IMR-90 (cell line): ENCODE measurements around the gene AHDC1. TPM values are rescaled to one million over a fixed set of nuclear protein-coding genes. Genes with fewer than 3 reads are reported as not detected.
A peak's percentile ranks its signal among the peaks of the same experiment; 100 is the strongest.

Experiments used
- ATAC-seq: fragments of 200-7000 bp; cut with Tn5 transposase; 2 replicates; pipeline ENCODE4 v1.9.1; 2020; ENCODE audit warnings: low read depth, mild to moderate bottlenecking, moderate library complexity
- BruUV-seq: library from RNA; stranded (reverse); fragments of 400-500 nt; replicated peaks from 2 replicates; lab custom pipeline; 2021; lab: Mats Ljungman, UMichigan
- CTCF ChIA-PET: fragments of 300-600 bp; formaldehyde crosslinking; extraction: SDS; loops from one replicate; lab custom pipeline; 2021; ENCODE audit warnings: antibody characterized with exemption; lab: Yijun Ruan, JAX
- POLR2A ChIA-PET: fragments of 300-600 bp; sonication (Branson Sonifier 250); formaldehyde crosslinking; loops from one replicate; lab custom pipeline; 2022; ENCODE audit warnings: antibody characterized with exemption; ENCODE audit not compliant: unreplicated experiment; lab: Charles Lee
- DNase-seq: peaks from one replicate; pipeline ENCODE4 v3.0.0; 2013
- H2AFZ ChIP-seq: replicated peaks from 2 replicates; pipeline ENCODE3; 2013; ENCODE audit warnings: low read length, mild to moderate bottlenecking; ENCODE audit not compliant: poor library complexity
- H2AK5ac ChIP-seq: 2 replicates; pipeline ENCODE4 v1.6.1; 2013; ENCODE audit warnings: low read depth, low read length, inconsistent platforms
- H2AK9ac ChIP-seq: replicated peaks from 2 replicates; pipeline ENCODE3; 2013; ENCODE audit warnings: mild to moderate bottlenecking, low read depth, low read length, moderate library complexity; ENCODE audit not compliant: poor library complexity
- H2BK120ac ChIP-seq: 2 replicates; pipeline ENCODE4 v1.6.1; 2013; ENCODE audit warnings: low read depth, low read length, inconsistent platforms
- H2BK15ac ChIP-seq: 3 replicates; pipeline ENCODE4 v1.6.1; 2013; ENCODE audit warnings: low read depth, low read length, inconsistent platforms
- H2BK20ac ChIP-seq: 2 replicates; pipeline ENCODE4 v1.6.1; 2013; ENCODE audit warnings: low read depth, mild to moderate bottlenecking, inconsistent platforms, low read length, moderate library complexity
- H2BK5ac ChIP-seq: 2 replicates; pipeline ENCODE4 v1.6.1; 2013; ENCODE audit warnings: mild to moderate bottlenecking, low read depth, low read length, inconsistent platforms; ENCODE audit not compliant: poor library complexity, severe bottlenecking
- H3K14ac ChIP-seq: replicated peaks from 2 replicates; pipeline ENCODE4 v1.6.1; 2013; ENCODE audit warnings: low read depth, low read length, inconsistent platforms
- H3K18ac ChIP-seq: 2 replicates; pipeline ENCODE4 v1.6.1; 2013; ENCODE audit warnings: low read depth, low read length, control low read depth
- H3K23ac ChIP-seq: 2 replicates; pipeline ENCODE4 v1.6.1; 2013; ENCODE audit warnings: low read depth, low read length, inconsistent platforms
- H3K27ac ChIP-seq: 2 replicates; pipeline ENCODE4 v1.5.1; 2013; ENCODE audit warnings: mild to moderate bottlenecking, control low read depth, low read length; ENCODE audit not compliant: insufficient read depth
- H3K27me3 ChIP-seq: 2 replicates; pipeline ENCODE4 v1.6.1; 2013; ENCODE audit warnings: low read length; ENCODE audit not compliant: control insufficient read depth, insufficient read depth
- H3K36me3 ChIP-seq: 2 replicates; pipeline ENCODE4 v1.6.1; 2013; ENCODE audit warnings: low read length, mixed read lengths; ENCODE audit not compliant: control insufficient read depth, insufficient read depth
- H3K4ac ChIP-seq: 2 replicates; pipeline ENCODE4 v1.6.1; 2013; ENCODE audit warnings: low read depth, low read length, inconsistent platforms
- H3K4me1 ChIP-seq: 2 replicates; pipeline ENCODE4 v1.6.1; 2013; ENCODE audit warnings: low read length, mixed read lengths; ENCODE audit not compliant: control insufficient read depth, insufficient read depth
- H3K4me2 ChIP-seq: 2 replicates; pipeline ENCODE4 v1.6.1; 2013; ENCODE audit warnings: low read depth, mild to moderate bottlenecking, control low read depth, low read length, moderate library complexity
- H3K4me3 ChIP-seq: 2 replicates; pipeline ENCODE4 v1.5.1; 2013; ENCODE audit warnings: low read depth, mild to moderate bottlenecking, control low read depth, low read length, moderate library complexity; ENCODE audit not compliant: insufficient read depth
- H3K56ac ChIP-seq: 2 replicates; pipeline ENCODE4 v1.6.1; 2013; ENCODE audit warnings: low read length, inconsistent platforms; ENCODE audit not compliant: insufficient read depth; ENCODE audit errors: extremely low read depth
- H3K79me1 ChIP-seq, 2 experiments: 2 replicates each; pipeline ENCODE4 v1.6.1; 2013; ENCODE audit warnings: low read length in 2 of 2, inconsistent platforms in 1 of 2, low read depth in 1 of 2
- H3K9ac ChIP-seq: 2 replicates; pipeline ENCODE4 v1.6.1; 2013; ENCODE audit warnings: low read depth, low read length, control low read depth
- H3K9me1 ChIP-seq: 2 replicates; pipeline ENCODE4 v1.6.1; 2013; ENCODE audit warnings: low read length, inconsistent platforms; ENCODE audit not compliant: insufficient read depth
- H3K9me3 ChIP-seq: 2 replicates; pipeline ENCODE4 v1.6.1; 2013; ENCODE audit warnings: low read length; ENCODE audit not compliant: control insufficient read depth, insufficient read depth
- H4K20me1 ChIP-seq: 2 replicates; pipeline ENCODE4 v1.6.1; 2013; ENCODE audit warnings: low read length, inconsistent platforms; ENCODE audit not compliant: insufficient read depth
- H4K5ac ChIP-seq: 2 replicates; pipeline ENCODE4 v1.6.1; 2013; ENCODE audit warnings: mild to moderate bottlenecking, low read depth, low read length, control low read depth
- H4K8ac ChIP-seq, 2 experiments: 2 replicates each; pipeline ENCODE4 v1.6.1; 2013; ENCODE audit warnings: low read depth in 2 of 2, low read length in 2 of 2, control low read depth in 1 of 2, inconsistent platforms in 1 of 2
- H4K91ac ChIP-seq: 2 replicates; pipeline ENCODE4 v1.6.1; 2013; ENCODE audit warnings: low read depth, low read length, inconsistent platforms; ENCODE audit not compliant: insufficient read depth
- CHD1 ChIP-seq: IDR thresholded peaks from 2 replicates; pipeline ENCODE4 v1.6.1; 2012; ENCODE audit warnings: low read depth, low read length, improper control_type of control experiment
- MAZ ChIP-seq: IDR thresholded peaks from 2 replicates; pipeline ENCODE4 v1.6.1; 2012; ENCODE audit warnings: low read depth, mild to moderate bottlenecking, low read length, improper control_type of control experiment, moderate library complexity, borderline replicate concordance
- RFX5 ChIP-seq: IDR thresholded peaks from 2 replicates; pipeline ENCODE4 v1.8.0; 2012; ENCODE audit warnings: low read depth, mild to moderate bottlenecking, low read length, moderate library complexity
- SMC3 ChIP-seq: fragments of 150-350 bp; IDR thresholded peaks from 2 replicates; pipeline ENCODE4 v1.6.1; 2016; ENCODE audit warnings: low read depth, mild to moderate bottlenecking, antibody characterized with exemption, low read length, moderate library complexity
- WGBS, 2 experiments: methylation state at CpG; one replicate each; pipeline versions ENCODE4 v1.1.5 to v1.1.7; 2013; ENCODE audit warnings: missing lambda C conversion rate in 2 of 2; ENCODE audit not compliant: insufficient read length in 1 of 2; ENCODE audit errors: extremely low coverage in 2 of 2; 5-methylcytosine and 5-hydroxymethylcytosine counted together
- dilution Hi-C: fragments of 300-500 bp; cut with HindIII; formaldehyde crosslinking; loops from one replicate; pipeline ENCODE4 v1.14.3; 2018; ENCODE audit warnings: low sequenced_read_pairs; ENCODE audit not compliant: unreplicated experiment
- in situ Hi-C: fragments of 300-500 bp; cut with MboI; formaldehyde crosslinking; loops from 3 replicates; pipeline ENCODE4 v1.14.3; 2019; ENCODE audit warnings: low sequenced_read_pairs, inconsistent platforms, mixed read lengths
- intact Hi-C: fragments of 100-400 bp; cut with micrococcal nuclease; formaldehyde crosslinking; loops from 2 replicates; pipeline ENCODE4 v1.10.0; 2022
- polyA plus RNA-seq, 3 experiments: library from polyadenylated mRNA; depleted of rRNA; stranded (reverse); fragments of >200 nt; gene quantifications; 2 replicates each; pipeline ENCODE4 v1.2.3, GENCODE V29; 2012; ENCODE audit warnings: low replicate concordance in 1 of 3
- total RNA-seq: library from RNA; depleted of rRNA; stranded (reverse); fragments of >200 nt; gene quantifications from 2 replicates; pipeline ENCODE4 v1.2.3, GENCODE V29; 2012
- TF ChIP-seq, protein P1 (sequence below): conservative IDR thresholded peaks from 2 replicates; pipeline ENCODE4 v1.5.1; 2012; ENCODE audit warnings: mild to moderate bottlenecking, low read depth, low read length, improper control_type of control experiment

AHDC1 gene
- total and polyA plus RNA-seq, 2 of the 4 experiments (the other 2 are of a cell fraction) = 2.0 to 11.6 TPM

DNA sequence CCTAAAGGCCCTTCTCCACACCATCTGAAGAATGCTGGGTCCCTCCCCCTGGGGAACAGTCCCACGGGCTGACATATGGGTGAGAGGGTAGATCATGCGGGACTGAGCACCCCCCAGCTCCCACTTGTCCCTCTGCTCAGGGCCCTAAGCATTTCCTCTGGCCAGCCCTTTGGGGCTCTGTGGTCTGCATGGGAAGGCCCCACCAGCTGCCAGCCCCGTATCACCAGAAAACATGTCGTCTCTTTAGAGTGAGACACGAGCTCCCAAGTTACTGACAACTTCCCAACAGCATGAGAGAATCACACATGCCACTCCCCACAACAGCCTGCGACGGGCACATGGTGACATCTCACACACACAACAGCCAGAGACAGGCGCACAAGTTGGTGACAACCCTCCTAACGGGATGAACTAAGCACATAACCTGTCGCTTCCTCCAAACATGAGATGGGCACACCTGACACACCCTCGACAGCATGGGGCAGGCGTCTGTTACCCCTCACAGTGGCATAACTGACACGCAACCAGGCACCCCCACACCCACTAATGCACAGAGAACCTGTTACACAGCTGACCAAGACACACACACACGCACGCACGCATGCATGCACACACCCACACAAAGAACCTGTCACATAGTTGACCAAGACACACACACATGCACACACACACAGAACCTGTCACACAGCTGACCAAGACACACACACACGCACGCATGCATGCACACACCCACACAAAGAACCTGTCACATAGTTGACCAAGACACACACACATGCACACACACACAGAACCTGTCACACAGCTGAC, 41.2 kb downstream of the AHDC1 start:
- H2AFZ ChIP-seq = no peak overlapping the region
- no peak overlapping the region for H2BK5ac ChIP-seq
- H3K56ac ChIP-seq = no peak overlapping the region
- H3K9ac ChIP-seq = no peak overlapping the region
- ATAC-seq (no peak), DNase-seq (no peak)
- H4K20me1 ChIP-seq = peaks cover 31% of the 10 kb centered on the region
- no peak overlapping the region for H3K4me3 ChIP-seq
- H3K4ac ChIP-seq = 0 out of 2 replicates have a peak overlapping the region, but pooled peaks have one; percentile 40
- ChIA-PET POLR2A (no interaction called here), CTCF (no interaction called here)
- H3K23ac ChIP-seq = peak overlapping the region; percentile 80; the same call in 1 of the 2 replicates
- no TSS peak for BruUV-seq
- WGBS, 2 experiments = 85% methylated on average over 12 of the region's 18 CpGs; no CpG with 5 or more reads in 1 of the 2 experiments
- no peak overlapping the region; the same call in 1 of the 2 replicates for H4K91ac ChIP-seq
- peaks cover 30 to 95% of the 10 kb centered on the region in 2 experiments for H3K79me1 ChIP-seq
- no peaks in the 10 kb centered on the region for H3K9me3 ChIP-seq
- H2BK20ac ChIP-seq = no peak overlapping the region
- peaks cover 26% of the 10 kb centered on the region for H3K9me1 ChIP-seq
- TF ChIP-seq RFX5 (no peak), CHD1 (no peak), SMC3 (no peak), MAZ (no peak)
- TF ChIP-seq, protein P1, sequence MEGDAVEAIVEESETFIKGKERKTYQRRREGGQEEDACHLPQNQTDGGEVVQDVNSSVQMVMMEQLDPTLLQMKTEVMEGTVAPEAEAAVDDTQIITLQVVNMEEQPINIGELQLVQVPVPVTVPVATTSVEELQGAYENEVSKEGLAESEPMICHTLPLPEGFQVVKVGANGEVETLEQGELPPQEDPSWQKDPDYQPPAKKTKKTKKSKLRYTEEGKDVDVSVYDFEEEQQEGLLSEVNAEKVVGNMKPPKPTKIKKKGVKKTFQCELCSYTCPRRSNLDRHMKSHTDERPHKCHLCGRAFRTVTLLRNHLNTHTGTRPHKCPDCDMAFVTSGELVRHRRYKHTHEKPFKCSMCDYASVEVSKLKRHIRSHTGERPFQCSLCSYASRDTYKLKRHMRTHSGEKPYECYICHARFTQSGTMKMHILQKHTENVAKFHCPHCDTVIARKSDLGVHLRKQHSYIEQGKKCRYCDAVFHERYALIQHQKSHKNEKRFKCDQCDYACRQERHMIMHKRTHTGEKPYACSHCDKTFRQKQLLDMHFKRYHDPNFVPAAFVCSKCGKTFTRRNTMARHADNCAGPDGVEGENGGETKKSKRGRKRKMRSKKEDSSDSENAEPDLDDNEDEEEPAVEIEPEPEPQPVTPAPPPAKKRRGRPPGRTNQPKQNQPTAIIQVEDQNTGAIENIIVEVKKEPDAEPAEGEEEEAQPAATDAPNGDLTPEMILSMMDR = no peak
- dilution Hi-C loops = no loop called here
- no peak overlapping the region; a peak in 1 of 4 replicates for H4K8ac ChIP-seq
- no peaks in the 10 kb centered on the region for H3K27me3 ChIP-seq
- peak overlapping the region; percentile 78; the same call in 1 of the 2 replicates for H2AK5ac ChIP-seq
- no peak overlapping the region for H4K5ac ChIP-seq
- 0 out of 2 replicates have a peak overlapping the region, but pooled peaks have one; percentile 45 for H3K14ac ChIP-seq
- peak overlapping the region; percentile 63 for H2AK9ac ChIP-seq
- H3K27ac ChIP-seq = no peak overlapping the region
- H3K36me3 ChIP-seq = peaks cover 6% of the 10 kb centered on the region
- H3K18ac ChIP-seq = no peak overlapping the region
- no peak overlapping the region for H3K4me2 ChIP-seq
- intact Hi-C loops = no loop called here
- no peak overlapping the region for H2BK120ac ChIP-seq
- in situ Hi-C loops = no loop called here
- no peak overlapping the region for H2BK15ac ChIP-seq
- peaks cover 50% of the 10 kb centered on the region for H3K4me1 ChIP-seq
